Kidney (tissue), 14 donors: ENCODE data around the gene IL3. TPM values are rescaled to one million over a fixed set of nuclear protein-coding genes. Genes with fewer than 3 reads are reported as not detected.

Experiments used
- DNase-seq, 5 donors: peaks; one replicate each; pipeline ENCODE4 v3.0.0-alpha.2; 2013 to 2020
- FAIRE-seq: peaks from 2 replicates; lab custom pipeline; 2012; peaks lifted over from hg19 to GRCh38; lab: Jason Lieb, UNC
- H3K27ac ChIP-seq, 2 donors: one replicate each; pipeline ENCODE4 v1.7.0; 2013; ENCODE audit warnings: low read depth in 2 of 2, low read length in 2 of 2, inconsistent platforms in 1 of 2
- H3K27me3 ChIP-seq: one replicate; pipeline ENCODE4 v1.7.1; 2013; ENCODE audit warnings: low read length, inconsistent platforms; ENCODE audit not compliant: control insufficient read depth, insufficient read depth
- H3K36me3 ChIP-seq, 3 donors: one replicate each; pipeline versions ENCODE4 v1.7.0 to v1.7.1; 2013; ENCODE audit warnings: low read length in 3 of 3, control low read depth in 1 of 3, inconsistent platforms in 1 of 3; ENCODE audit not compliant: insufficient read depth in 3 of 3, control insufficient read depth in 2 of 3
- H3K4me1 ChIP-seq, 3 donors: one replicate each; pipeline versions ENCODE4 v1.7.0 to v1.7.1; 2013; ENCODE audit warnings: low read length in 3 of 3, inconsistent platforms in 1 of 3, low read depth in 1 of 3; ENCODE audit not compliant: control insufficient read depth in 2 of 3, insufficient read depth in 2 of 3
- H3K4me3 ChIP-seq, 3 donors: one replicate each; pipeline versions ENCODE4 v1.7.0 to v1.8.1; 2013; ENCODE audit warnings: low read length in 3 of 3, control low read depth in 1 of 3, inconsistent platforms in 1 of 3
- H3K9ac ChIP-seq, 3 donors: one replicate each; pipeline versions ENCODE4 v1.7.0 to v1.7.1; 2013; ENCODE audit warnings: low read length in 3 of 3, control low read depth in 1 of 3, inconsistent platforms in 1 of 3
- H3K9me3 ChIP-seq, 3 donors: one replicate each; pipeline versions ENCODE4 v1.7.0 to v1.7.1; 2013; ENCODE audit warnings: low read length in 3 of 3, control low read depth in 1 of 3, inconsistent platforms in 1 of 3; ENCODE audit not compliant: control insufficient read depth in 2 of 3, insufficient read depth in 1 of 3
- intact Hi-C: fragments of 100-400 bp; cut with DNase I; formaldehyde crosslinking; loops from one replicate; pipeline ENCODE4 v1.11.1; 2022
- polyA plus RNA-seq: library from polyadenylated mRNA; stranded (reverse); fragments of 350-450 nt; fragmentation: Illumina TruSeq; extraction: RNeasy Lipid Tissue Mini Kit (QIAGEN cat#74804); gene quantifications from one replicate; pipeline ENCODE4 v1.2.3, GENCODE V29; 2014; ENCODE audit warnings: low read depth, low replicate concordance; ENCODE audit not compliant: insufficient read depth
- total RNA-seq: library from RNA; stranded (reverse); fragmentation: NEBNext Ultra II Directional; extraction: Animal tissue kit (Norgen Biotek cat#: 25700); gene quantifications from one replicate; pipeline ENCODE4 v1.2.1, GENCODE V29; 2021
- TF ChIP-seq, protein P1 (sequence below): IDR thresholded peaks from 3 replicates; pipeline ENCODE4 v1.5.1; 2012; ENCODE audit warnings: mild to moderate bottlenecking, moderate library complexity, borderline replicate concordance; ENCODE audit not compliant: insufficient read depth; ENCODE audit errors: extremely low read depth
- donor health status: control.
- donor health status: control.
- donor health status: control.
- donor health status: control.
- donor health status: control.
- donor health status: DM: yes; HTN: yes; CAD: no.
- donor health status: Normal renal cell carcinoma (clear cell type).

Gene IL3
- total and polyA plus RNA-seq, 2 donors from 2014 or later: not detected

DNA sequence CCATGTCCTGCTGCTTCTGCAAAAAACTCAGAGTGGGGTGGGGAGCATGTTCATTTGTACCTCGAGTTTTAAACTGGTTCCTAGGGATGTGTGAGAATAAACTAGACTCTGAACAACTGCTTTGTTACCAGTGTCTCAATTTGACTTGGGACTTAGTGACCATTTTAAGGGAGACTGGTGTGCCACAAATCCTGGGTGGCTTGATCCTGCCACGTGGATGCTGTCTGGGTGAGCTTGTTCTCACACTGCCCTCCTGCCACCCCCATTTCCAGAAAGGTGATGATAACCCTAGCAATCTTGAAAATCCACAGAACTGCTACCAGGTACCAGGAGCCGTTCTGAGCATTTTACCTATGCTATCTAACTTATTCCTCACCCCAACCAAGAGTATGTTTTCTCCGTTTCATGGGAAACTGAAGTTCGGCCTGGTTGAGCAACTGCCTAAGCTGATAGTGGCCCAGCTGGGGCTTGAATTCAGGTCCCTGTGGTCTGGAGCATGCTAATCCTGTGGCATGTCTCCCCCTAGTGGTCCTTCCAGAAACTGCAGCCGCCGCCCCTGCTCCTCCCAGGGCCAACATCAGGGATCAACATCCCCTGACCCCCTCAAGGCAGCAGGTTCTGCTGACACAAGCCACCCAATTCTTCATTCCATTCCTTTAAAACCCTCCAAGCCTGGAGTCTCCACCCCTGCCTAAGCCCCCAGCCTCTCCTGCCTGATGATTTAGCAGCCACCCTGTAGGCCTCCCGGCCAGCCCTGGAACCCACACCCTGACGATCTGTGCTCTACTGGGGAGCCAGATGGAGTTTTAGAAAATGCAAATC lies 2.8 kb downstream of the IL3 start:
- H3K36me3 ChIP-seq: no peaks in the 10 kb centered on the region
- no peaks in the 10 kb centered on the region for H3K27me3 ChIP-seq
- intact Hi-C loops: no loop called here
- H3K9me3 ChIP-seq: no peaks in the 10 kb centered on the region
- FAIRE-seq (no peak), DNase-seq (peak; percentile 16 to 84 (median 60))
- no peak overlapping the region for H3K9ac ChIP-seq
- H3K4me1 ChIP-seq: no peaks in the 10 kb centered on the region
- TF ChIP-seq, protein P1, sequence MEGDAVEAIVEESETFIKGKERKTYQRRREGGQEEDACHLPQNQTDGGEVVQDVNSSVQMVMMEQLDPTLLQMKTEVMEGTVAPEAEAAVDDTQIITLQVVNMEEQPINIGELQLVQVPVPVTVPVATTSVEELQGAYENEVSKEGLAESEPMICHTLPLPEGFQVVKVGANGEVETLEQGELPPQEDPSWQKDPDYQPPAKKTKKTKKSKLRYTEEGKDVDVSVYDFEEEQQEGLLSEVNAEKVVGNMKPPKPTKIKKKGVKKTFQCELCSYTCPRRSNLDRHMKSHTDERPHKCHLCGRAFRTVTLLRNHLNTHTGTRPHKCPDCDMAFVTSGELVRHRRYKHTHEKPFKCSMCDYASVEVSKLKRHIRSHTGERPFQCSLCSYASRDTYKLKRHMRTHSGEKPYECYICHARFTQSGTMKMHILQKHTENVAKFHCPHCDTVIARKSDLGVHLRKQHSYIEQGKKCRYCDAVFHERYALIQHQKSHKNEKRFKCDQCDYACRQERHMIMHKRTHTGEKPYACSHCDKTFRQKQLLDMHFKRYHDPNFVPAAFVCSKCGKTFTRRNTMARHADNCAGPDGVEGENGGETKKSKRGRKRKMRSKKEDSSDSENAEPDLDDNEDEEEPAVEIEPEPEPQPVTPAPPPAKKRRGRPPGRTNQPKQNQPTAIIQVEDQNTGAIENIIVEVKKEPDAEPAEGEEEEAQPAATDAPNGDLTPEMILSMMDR: peak; percentile 91
- H3K4me3 ChIP-seq: no peak overlapping the region
- H3K27ac ChIP-seq: no peak overlapping the region

DNA sequence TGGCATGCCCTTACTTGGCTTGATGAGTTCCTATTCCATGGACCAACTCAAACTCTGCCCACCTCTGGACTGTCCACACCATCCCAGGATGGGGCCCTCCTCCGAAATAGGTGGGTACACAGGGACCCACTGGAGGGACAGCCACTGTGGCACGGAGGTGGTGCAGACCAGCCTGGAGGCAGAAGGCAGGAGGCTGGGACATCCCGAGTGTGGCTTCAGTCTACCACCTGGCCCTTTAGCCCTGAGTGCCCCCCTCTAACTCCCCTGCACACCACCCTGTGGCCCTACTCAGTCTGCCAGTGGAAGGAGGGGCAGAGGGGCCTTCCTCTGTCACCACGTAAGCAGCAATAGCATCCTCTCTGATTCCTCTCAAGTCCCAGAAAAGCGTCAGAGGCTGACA lies 3.7 kb downstream of the IL3 start:
- FAIRE-seq (no peak), DNase-seq (peak in 2 of 5 donors; percentile 17 to 49)
- Histone ChIP-seq H3K9me3 (no peaks in the 10 kb centered on the region), H3K27ac (no peak overlapping the region), H3K36me3 (no peaks in the 10 kb centered on the region), H3K4me1 (no peaks in the 10 kb centered on the region), H3K4me3 (no peak overlapping the region), H3K9ac (no peak overlapping the region), H3K27me3 (no peaks in the 10 kb centered on the region)
- TF ChIP-seq, protein P1: no peak
- intact Hi-C loops: no loop called here

DNA sequence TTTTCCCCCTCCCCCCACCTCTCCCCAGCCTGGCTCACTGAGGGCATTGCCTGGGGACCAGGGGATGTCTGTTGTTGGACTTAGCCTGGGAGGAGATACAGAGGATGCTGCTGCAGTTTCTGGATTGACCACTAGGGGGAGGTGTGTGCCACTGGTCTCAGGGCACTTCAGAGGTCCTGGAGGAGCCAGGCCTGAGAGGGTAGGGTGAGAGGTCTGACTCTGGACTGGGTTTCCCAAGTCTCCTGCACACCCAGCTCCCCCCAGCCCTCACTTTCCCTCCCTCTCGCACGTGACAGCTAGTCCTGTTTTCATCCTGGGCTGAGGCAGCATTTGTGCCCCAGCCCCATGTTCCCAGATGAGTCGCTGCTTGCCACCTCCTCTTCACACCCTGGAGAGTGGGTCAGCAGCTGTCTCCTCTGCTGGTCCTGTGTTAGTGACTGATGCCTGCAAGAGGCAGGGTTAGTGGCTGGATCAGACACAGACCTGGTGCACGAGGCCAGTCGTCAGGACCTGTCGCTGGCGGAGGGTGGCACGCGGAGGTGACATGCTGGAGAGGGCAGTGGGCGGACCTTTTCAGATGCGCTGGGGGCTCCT lies 4.4 kb downstream of the IL3 start:
- DNase-seq (peak; percentile 61 to 78 (median 68)), FAIRE-seq (no peak)
- no peak overlapping the region for H3K4me3 ChIP-seq
- H3K27me3 ChIP-seq: no peaks in the 10 kb centered on the region
- H3K9ac ChIP-seq: no peak overlapping the region
- H3K36me3 ChIP-seq: no peaks in the 10 kb centered on the region
- TF ChIP-seq, protein P1: peak; percentile 91
- no peaks in the 10 kb centered on the region for H3K4me1 ChIP-seq
- no peak overlapping the region for H3K27ac ChIP-seq
- intact Hi-C loops: no loop called here
- H3K9me3 ChIP-seq: no peaks in the 10 kb centered on the region
